T-helper 2 cell treated with Interferon-gamma antibody and Interleukin-4, amounts not matched to agents 100 ng/mL and 5 ng/mL, for 36 hours (primary cell): ENCODE data around the gene HYAL1. TPM values are rescaled to one million over a fixed set of nuclear protein-coding genes. Genes with fewer than 3 reads are reported as not detected.
"Not testable (repeated sequence)": the region's sequence is repeated elsewhere in the genome, so short reads cannot be mapped to it uniquely, and the experiment has no call there.

Source experiments
- intact Hi-C: fragments of 100-400 bp; cut with micrococcal nuclease; formaldehyde crosslinking; loops from one replicate; pipeline ENCODE4 v1.15.1; 2023
- total RNA-seq: library from RNA; stranded (reverse); gene quantifications from 2 replicates; pipeline ENCODE4 v1.2.3, GENCODE V29; 2022

Gene HYAL1
- total RNA-seq, 1 donor from 2014 or later: 0.07 TPM

GRCh38 chr3:50296721-50297383 is 6.5 kb downstream of the HYAL1 start:
- intact Hi-C loops: loop anchor here (5.0 kb wide), 1 partner anchor 1740 kb away; the partner anchor contains the start of gene PFKFB4

- intact Hi-C loops: loop anchor here (5.0 kb wide), 1 partner anchor 1738 kb away; the partner anchor contains the start of gene PFKFB4
Observed at GRCh38 chr3:50295553-50296431, 7.6 kb downstream of the HYAL1 start.

GRCh38 chr3:50294492-50295403 is 8.6 kb downstream of the HYAL1 start:
- intact Hi-C loops: loop anchor here (5.0 kb wide), 1 partner anchor 1737 kb away; the partner anchor contains the start of gene PFKFB4

- intact Hi-C loops: no loop called here
Observed at GRCh38 chr3:50294089-50294488, 9.3 kb downstream of the HYAL1 start.

- intact Hi-C loops: no loop called here
Observed at GRCh38 chr3:50293079-50293801, 10.1 kb downstream of the HYAL1 start.

GRCh38 chr3:50292159-50293078 is 11.0 kb downstream of the HYAL1 start, which contains the start of gene IFRD2:
IFRD2 (minus strand) TSS chr3:50292429; CDS start chr3:50292274, 155 bp downstream.
- intact Hi-C loops: loop anchor here (1.0 kb wide), 4 partner anchors 29 to 822 kb away; partner anchors contain the start of genes CYB561D2, DAG1 and NPRL2

GRCh38 chr3:50290161-50290641 is 13.2 kb downstream of the HYAL1 start:
- intact Hi-C loops: no loop called here

- intact Hi-C loops: no loop called here
Observed at GRCh38 chr3:50289130-50289529, 14.2 kb downstream of the HYAL1 start.

- intact Hi-C loops: no loop called here
Observed at GRCh38 chr3:50288387-50289007, 14.9 kb downstream of the HYAL1 start.

- intact Hi-C loops: no loop called here
Observed at GRCh38 chr3:50287262-50287661, 16.1 kb downstream of the HYAL1 start.

GRCh38 chr3:50286322-50287227 is 16.8 kb downstream of the HYAL1 start:
- intact Hi-C loops: no loop called here

- intact Hi-C loops: not testable (repeated sequence)
Observed at GRCh38 chr3:50284121-50284520, 19.3 kb downstream of the HYAL1 start.

- intact Hi-C loops: no loop called here
Observed at GRCh38 chr3:50279255-50280016, 23.9 kb downstream of the HYAL1 start.

GRCh38 chr3:50278880-50279224 is 24.5 kb downstream of the HYAL1 start, which contains the start of gene LSMEM2:
LSMEM2 (plus strand) TSS chr3:50279087; CDS start chr3:50279114, 27 bp downstream.
- intact Hi-C loops: no loop called here

- intact Hi-C loops: no loop called here
Observed at GRCh38 chr3:50278123-50278879, 25.1 kb downstream of the HYAL1 start.

GRCh38 chr3:50276762-50277101 is 26.6 kb downstream of the HYAL1 start:
- intact Hi-C loops: no loop called here
